ENCODE measurements around the gene SNU13.

- TF ChIP-seq CTCF (IDR thresholded peaks at IDR 0.05), result peak; percentile 85 to 99 (median 96)
- TF ChIP-seq POLR2A (IDR thresholded peaks at IDR 0.05), result no peak
- no peak for TF ChIP-seq EP300 (IDR thresholded peaks at IDR 0.05)
These were observed 8.6 kb upstream of the SNU13 start for GRCh38 chr22:41697126-41697775.

All from sigmoid colon (tissue), 4 donors.